NCI-H748 treated with DMSO at 0.1 percent for 48 hours (cell line): ENCODE data around the gene CD302.
"Not testable (repeated sequence)": the region's sequence is repeated elsewhere in the genome, so short reads cannot be mapped to it uniquely, and the experiment has no call there.

Experiments
- DNase-seq: peaks from one replicate; lab custom pipeline; 2025; lab: John Stamatoyannopoulos, UW

CD302 gene, protein sequence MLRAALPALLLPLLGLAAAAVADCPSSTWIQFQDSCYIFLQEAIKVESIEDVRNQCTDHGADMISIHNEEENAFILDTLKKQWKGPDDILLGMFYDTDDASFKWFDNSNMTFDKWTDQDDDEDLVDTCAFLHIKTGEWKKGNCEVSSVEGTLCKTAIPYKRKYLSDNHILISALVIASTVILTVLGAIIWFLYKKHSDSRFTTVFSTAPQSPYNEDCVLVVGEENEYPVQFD

DNA sequence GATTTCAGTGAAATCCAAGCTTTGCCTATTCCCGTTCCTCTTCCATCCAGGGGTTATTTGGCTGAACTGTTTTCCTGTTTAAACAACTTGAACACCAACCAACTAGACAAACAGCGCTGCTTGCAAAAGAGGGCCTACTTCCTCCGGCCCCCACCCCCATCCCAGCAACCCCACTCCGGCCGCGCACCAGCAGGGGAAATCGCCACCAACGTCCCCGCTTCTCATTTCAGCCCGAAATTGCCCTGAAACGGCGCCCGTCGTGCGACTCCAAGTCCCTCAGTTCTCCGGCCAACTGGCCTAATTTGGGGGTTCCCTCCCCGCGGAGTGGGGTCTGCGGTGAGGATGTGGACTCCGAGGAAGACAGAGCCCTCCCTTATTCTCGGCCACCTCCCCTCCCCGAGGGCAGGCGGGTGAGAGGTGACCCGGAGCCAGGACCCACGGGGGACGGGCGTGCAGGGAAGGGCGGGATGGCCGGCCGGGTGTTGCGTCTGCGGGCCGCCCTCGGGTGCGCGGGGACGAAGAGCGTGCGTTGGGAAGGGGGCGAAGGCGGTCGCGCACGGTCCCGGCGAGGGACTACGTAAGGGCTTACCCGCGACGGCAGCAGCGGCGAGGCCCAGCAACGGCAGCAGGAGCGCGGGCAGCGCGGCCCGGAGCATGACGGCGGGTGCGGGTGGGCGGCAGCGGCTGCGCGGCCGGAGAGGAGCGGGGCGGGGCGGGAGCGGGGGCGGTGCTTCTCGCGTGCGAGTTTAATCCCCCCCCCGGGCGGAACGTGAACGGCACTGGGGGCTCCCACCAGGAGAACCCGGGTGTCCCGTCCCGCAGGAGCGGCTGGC is at the start of gene CD302:
Gene CD302, minus strand, starts transcription at position 666 of the 833 bp plus-strand sequence. Its CDS starts 10 bp downstream, at position 656.
- peak; percentile 37 for DNase-seq

DNA sequence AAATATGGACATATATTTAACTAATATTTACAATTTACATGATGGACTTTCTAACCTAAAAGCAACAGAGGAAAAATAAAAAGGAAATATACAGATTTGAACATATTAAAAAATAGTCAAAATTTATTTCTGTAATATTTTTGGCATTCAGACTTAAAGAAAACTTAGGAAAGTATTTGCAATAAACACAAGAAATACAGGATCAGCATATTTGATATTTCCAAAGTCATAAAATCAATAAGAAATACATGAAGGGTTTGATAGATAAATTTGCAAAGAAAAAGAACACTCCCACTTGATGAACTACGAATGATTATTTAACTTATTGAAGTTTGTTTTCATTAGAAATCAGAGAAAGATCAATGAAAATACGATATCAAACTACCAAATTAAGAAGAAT is 48.6 kb upstream of the CD302 start:
- no peak for DNase-seq

DNA sequence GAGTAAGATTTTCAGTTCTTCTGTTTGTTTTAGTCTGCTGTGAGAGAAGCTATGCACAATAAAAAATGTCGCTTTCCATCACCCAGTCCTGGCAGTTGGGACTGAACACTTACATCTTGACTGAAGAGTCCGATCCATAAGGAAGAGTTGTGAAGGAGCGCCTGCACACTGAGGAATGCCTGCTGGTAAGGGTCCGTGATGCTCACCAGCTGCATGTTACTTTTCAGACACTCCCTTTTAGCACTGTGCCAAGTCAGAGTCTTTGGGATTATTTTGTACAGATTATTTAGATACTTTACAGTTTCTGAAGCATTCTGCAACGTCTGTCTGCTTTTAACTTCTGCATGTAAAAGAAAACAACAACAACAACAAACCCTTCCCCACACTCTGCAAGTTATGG is 42.6 kb upstream of the CD302 start:
- no peak for DNase-seq

DNA sequence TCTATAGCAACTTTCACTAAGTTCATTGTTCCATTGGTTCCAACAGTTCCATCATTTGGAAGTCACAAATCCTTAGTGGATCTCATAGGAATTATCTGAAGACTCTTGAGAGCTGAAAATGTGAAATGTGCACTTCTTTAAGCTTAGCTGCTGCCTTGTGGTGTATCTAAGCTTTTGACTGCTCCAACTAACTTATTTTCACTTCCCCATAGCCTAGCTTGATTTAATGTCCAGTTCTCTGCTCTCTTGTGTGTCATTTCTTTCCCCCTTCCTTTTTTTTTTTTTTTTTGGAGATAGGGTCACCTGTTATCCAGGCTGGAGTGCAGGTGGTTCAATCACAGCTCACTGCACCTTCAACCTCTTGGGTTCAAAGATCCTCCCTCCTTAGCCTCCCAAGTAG is 34.9 kb upstream of the CD302 start:
- no peak for DNase-seq

DNA sequence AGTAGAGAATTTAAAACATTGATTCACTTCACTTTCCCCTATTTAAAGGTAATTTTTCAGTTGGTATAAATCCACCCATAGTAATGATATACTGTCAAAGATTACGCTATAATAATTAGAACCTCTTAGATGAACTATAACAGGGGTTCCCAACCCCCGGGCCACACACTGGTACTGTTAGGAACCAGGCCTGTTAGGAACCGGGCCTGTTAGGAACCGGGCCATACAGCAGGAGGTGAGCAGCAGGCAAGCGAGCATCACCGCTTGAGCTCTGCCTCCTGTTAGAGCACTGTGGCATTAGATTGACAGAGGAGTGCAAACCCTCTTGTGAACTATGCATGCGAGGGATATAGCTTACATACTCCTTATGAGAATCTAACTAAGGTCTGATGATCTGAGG is 34.0 kb upstream of the CD302 start:
- no peak for DNase-seq

DNA sequence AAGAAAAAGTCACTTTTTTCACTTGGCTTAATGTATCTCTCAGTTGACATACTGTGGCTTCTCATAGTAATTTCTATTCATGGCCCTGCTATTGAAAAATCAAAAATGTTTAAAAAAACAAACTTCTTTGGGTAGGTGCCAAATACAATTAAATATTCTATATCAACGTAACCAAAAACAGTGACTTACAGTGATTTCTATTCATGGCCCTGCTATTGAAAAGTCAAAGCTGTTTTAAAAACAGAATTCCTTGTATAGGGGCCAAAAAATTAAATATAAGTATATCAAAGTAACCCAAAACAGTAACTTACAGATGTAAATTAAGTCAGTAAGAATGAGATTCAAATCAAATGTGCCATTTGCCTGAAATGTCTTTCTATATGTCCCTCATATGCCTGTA is 31.4 kb upstream of the CD302 start:
- no peak for DNase-seq

DNA sequence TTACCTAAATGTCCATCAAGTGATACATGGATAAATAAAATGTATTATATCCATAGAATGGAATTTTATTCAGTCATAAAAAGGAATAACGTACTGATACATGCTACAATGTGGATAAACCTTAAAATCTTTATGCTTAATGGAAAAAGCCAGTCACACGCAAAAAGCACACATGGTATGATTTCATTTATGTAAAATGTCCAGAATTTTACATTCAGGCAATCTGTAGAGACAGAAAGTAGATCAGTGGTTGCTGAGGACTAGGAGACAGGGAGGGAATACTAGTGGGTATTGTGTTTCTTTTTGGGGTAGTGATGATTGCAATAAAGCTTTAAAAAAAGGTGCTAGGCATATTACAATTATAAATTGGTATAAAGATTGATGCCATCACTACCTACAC is 30.7 kb upstream of the CD302 start:
- no peak for DNase-seq

DNA sequence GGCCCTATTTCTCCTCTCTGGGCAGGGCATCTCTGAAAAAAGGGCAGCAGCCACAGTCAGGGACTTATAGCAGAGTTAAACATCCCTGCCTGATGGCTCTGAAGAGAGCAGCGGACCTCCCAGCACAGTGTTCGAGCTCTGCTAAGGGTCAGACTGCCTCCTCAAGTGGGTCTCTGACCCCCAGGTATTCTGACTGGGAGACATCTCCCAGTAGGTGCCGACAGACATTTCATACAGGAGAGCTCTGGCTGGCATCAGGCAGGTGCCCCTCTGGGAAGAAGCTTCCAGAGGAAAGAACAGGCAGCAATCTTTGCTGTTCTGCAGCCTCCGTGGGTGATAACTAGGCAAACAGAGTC is 24.4 kb upstream of the CD302 start:
- DNase-seq: not testable (repeated sequence)

DNA sequence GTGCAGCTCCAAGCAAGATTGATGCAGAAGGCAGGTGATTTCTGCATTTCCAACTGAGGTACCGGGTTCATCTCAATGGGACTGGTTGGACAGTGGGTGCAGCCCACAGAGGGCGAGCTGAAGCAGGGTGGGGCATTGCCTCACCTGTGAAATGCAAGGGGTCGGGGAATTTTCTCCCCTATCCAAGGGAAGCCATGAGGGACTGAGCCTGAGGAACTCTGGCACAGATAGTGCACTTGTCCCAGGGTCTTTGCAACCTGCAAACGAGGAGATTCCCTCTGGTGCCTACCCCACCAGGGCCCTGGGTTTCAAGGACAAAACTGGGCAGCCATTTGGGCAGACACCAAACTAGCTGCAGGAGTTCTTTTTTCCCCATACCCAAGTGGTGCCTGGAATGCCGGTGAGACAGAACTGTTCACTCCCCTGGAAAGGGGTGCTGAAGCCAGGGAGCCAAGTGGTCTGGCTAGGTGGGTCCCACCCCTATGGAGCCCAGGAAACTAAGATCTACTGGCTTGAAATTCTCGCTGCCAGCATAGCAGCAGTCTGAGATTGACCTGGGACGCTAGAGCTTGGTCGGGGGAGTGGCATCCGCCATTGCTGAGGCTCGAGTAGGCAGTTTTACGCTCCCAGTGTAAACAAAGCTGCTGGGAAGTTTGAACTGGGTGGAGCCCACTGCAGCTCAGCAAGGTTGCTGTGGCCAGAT is 23.9 kb upstream of the CD302 start:
- DNase-seq: not testable (repeated sequence)

DNA sequence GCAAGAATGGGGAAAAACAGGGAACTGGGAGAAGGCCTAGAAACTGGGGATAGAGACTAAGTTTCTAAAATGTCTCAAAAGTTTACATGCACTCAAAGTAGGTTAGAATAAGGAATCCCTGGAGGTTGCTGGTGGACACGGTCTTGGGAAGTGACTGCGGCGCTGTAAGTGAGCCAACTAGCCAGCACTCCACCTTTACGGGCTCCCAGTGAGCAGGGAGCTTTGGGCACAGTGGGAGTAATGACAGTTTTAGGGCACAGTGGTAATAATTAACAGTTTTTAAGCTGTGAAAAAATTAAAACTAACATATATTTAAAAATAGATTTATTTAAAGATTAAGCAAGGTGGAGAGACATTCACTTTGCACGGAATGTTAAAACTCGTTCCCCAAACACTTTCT is 20.9 kb upstream of the CD302 start:
- DNase-seq: no peak

DNA sequence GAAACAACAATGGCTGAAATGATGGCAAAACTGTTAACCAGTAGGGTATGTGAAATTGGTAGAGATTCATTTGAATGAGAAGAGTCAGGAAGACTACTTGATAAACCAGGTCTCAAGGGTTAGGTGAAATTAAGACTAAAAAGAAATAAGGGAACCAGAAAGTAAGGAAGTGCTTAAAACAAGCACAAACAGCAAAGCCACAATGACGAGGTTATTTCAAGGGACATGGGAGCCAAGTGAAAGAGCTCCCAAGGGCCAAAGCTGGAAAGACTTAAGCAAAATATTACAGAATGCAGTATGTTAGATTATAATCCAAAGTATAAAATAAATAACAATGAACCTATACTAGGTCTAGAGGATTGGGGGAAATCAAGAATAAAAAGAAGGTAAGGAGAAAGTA is 19.3 kb upstream of the CD302 start:
- no peak for DNase-seq

DNA sequence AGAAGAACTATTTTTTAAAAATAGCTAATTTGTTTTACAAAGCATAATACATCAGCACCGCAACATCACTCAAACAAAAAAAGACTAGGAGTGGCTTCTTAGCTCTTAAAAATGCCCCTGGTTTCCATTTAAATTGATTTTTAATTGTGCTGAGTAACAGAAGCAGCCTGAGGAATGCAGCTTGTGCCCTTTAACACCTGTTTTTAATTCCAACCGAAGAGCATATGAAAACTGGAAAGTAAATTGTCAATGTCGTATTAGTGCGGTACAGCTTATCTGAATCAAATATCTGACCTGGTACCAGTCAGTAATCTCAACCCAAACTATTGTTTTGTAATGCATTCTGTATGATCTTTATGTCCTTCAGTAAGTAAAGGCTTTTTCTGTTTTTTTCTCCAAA is 13.2 kb upstream of the CD302 start:
- DNase-seq: no peak

DNA sequence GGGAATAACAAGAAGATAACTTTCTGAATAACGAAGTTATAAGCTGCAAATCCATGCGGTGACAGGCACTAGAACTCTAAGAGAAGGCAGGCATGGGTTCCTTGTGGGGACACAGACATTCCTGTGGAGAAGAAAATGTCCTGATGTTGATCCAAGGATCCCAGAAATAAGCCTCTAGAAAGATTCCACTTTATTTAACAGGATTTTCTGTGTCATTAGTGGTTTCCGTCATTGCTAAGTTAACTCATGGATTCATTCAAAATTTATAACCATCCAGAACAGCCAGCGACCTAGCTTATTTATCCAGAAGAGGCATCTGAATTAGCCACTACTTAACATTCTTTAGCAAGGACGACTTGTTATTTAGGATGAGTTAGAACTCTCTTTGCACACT is 10.0 kb upstream of the CD302 start:
- DNase-seq: no peak

DNA sequence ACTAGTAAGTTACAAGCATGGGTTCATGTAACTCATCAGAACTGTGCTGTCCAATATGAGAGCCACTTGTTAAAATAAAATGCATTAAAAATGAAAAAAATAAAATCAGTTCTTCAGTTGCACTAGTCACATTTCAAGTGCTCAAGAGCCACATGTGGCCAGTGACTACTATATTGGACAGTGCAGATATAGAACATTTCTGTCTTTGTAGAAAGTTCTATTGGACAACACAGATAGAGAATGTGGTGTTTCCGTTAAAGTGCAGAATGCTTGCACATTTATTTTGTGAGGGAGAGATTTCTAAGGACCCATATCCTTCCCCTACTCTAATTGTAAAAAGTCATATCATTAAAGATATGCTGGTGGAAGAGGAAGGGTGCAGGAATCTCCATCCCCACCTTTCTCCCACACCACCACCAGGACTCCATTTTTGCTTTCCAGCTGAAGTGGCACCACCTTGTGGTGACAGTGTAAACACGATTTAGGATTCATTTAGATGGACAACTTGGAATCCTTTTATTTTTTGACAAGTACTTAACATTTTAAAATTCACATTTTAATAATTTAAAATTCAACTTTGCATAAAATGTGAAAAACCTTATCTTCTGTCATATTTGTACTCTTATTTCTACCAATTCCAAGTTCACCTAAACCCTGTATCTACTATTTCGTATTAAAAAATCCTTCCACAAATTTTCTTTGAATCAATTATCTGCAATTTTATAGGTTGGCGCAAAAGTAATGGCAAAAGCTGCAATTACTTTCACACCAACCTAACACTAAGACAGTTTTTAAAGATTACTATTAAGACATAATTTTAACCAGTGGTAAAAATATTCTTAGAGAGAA is 9.4 kb upstream of the CD302 start:
- DNase-seq: peak; percentile 55

DNA sequence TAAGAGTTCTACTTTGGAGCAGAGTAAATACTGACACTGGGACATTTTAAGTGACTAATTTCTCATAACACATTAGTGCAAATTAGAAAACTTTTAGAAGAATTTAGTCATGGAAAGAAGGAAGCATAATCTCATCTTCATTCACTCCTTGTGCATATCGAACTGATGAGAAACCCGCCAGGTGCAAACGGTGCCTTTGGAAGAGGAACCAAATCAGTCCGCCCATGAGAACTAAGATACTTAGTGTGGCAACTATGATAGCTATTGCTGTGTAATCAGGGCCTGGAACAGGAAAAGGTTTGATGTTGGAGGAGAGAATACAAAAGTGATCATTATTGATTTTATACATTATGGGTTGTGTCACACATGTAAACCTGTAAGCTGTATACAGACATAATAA is 6.9 kb upstream of the CD302 start:
- DNase-seq: no peak

DNA sequence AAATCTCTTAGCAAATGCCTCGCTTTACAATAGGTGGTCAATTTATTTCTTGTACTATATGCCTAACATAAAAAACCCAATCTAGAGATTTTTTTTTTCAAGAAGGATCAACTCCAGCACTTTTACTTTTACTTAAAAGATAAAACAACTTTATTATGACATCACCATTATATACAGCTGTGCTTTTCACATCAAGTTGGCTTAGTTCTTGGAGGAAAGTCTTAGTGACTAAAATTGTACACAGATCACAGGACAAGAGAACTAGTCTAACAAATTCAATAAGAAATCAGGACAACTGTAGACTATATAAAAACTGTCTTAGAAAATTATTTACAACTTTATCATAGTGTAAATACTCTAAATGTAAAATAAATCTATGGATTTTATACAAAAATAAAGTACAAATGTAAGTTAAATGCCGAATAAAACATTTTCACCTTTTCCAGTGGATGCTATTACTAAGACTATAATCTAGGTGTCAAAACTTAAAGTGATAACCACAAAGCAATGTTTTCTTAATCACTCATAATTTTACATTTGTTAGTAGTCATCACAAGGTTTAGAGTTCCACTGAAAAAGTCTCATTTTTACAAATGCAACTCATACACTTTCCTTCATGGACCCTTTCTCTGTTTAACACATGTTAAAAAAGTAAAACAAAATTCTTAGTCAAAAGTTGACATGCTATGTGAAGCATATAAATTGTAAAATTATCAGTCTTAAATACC is 5.4 kb upstream of the CD302 start:
- DNase-seq: no peak

DNA sequence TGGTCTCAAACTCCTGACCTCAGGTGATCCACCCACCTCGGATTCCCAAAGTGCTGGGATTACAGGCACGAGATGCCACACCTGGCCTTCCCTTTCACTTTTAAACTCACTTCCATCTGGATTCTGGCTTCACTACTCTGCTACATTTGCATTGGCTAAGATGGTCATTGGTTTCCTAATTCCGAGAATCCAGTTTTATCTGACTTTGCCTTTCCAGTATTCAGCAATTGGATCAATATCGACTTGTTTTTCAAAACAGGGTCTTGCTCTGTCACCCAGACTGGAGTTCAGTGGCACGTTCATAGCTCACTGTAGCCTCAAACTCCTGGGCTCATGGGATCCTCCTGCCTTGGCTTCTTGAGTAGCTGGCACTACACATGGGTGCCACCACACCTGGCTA is 4.7 kb upstream of the CD302 start:
- DNase-seq: no peak

DNA sequence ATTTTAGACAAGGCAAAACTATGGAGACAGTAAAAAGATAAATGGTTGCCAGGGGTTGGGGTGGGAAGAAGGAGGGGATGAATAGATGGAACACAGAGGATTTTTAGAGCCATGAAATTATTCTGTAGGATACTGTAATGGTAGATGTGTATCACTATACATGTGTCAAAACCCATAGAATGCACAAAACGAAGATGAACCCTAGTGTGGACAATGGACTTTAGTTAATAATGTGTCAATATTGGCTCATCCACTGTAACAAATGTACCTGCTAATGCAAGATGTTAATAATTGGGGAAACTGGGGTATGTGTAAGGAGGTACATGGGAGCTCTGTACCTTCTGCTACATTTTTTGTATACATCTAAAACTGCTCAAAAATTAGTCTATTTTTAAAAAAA is 1.8 kb upstream of the CD302 start:
- no peak for DNase-seq

DNA sequence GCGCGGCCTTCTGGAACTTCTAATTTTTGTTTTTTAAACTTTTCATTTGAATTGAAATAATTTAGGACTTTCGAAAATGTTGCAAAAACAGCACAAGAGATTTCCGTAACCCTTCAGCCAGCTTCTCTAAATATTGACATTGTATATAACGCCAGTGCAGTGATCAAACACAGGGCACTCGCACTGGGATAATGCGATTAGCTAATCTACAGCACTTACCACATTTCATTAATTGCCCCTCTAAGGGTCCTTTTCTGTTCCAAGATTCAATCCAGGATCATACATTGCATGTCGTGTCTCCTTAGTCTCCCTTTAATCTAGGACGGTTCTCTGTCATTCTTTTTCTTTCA is 343 bp upstream of the CD302 start:
- DNase-seq: peak; percentile 44

DNA sequence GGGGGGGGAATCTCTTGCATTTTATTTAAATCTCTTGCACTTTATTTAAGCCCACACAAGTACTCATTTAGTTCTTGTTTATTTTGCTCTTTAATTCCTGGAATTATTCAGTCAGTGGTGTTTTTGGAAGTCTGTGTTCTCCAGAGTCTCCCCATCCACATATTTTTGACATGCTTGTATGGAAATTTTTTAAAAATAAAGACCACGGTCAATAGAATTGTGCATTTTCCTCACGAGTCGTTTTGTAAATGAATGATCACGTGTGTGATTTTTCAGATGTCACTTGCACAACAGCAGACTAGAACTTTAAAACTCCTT is 824 bp downstream of the CD302 start:
- DNase-seq: no peak

DNA sequence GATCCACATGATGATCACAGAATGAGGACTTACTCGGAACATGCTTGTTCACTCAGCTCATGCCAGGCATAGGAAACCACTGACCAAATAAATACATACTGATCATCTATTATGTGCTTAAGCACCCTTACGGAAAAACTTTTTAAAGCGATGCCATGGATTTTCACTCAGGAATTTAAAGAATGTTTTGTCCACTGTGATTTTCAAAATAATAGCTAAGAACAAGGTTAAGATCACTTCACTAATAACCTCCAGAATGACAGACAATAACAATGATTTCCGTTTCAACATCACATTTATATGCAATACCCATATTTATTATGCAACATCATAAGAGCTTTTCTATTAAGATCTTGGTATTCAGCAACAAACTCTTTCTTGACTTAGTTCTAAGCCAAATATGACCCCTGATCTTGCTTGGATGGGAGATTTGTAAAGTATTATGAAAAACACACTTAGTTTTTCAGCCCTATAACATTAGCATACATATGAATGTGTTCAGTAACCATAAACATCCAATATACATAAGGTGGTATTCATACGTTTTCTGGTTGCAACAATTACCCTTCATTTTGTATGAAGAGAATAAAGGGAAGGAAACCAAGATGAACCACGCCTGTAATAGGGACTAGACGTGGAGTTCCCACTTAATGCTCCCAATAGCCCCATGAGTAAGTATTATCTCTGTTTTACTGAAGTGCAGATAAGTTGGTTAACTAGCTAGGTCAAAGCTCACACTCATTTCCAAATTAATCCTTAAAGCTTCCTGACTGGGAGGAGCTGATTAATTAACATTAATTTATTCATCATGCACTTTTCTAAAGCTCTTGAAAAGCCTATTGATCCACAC is 1.9 kb downstream of the CD302 start:
- DNase-seq: no peak
